Measurements from ENCODE around the gene MASP1. TPM values are rescaled to one million over a fixed set of nuclear protein-coding genes. Genes with fewer than 3 reads are reported as not detected.
"Not testable (repeated sequence)": the region's sequence is repeated elsewhere in the genome, so short reads cannot be mapped to it uniquely, and the experiment has no call there.

MASP1 gene
- total and polyA plus RNA-seq, 2 donors (not counting 1 experiment from before 2014, with no cell fraction given): 145 to 328 TPM

- Histone ChIP-seq H3K4me3 (replicated peaks in 1 of 4; ENCODE audit: control extremely low read depth in 1 of 4, insufficient read depth in 1 of 4, low read depth in 3 of 4, low read length in 4 of 4) (no peak overlapping the region), H3K27me3 (ENCODE audit: control insufficient read depth, insufficient read depth, low read length) (no peaks in the 10 kb centered on the region), H3K79me2 (ENCODE audit: control insufficient read depth, insufficient read depth, low read length) (no peaks in the 10 kb centered on the region), H3K4me2 (ENCODE audit: extremely low read depth, insufficient read depth, low read length) (no peak overlapping the region), H4K20me1 (ENCODE audit: control insufficient read depth, extremely low read depth, insufficient read depth, low read length) (no peaks in the 10 kb centered on the region), H3K9ac (ENCODE audit: insufficient read depth, low read length) (no peak overlapping the region), H3K36me3 (ENCODE audit: control insufficient read depth, insufficient read depth, low read length) (peaks cover 4% of the 10 kb centered on the region), H3K27ac (ENCODE audit: insufficient read depth, low read length) (no peak overlapping the region), H3K4me1 (ENCODE audit: control insufficient read depth, extremely low read depth, insufficient read depth, low read length) (no peaks in the 10 kb centered on the region), H3K9me3 (ENCODE audit: control insufficient read depth, insufficient read depth, low read depth, low read length) (no peaks in the 10 kb centered on the region), H2AFZ (ENCODE audit: low read length) (no peak overlapping the region)
- TF ChIP-seq EZH2 (IDR thresholded peaks at IDR 0.05; ENCODE audit: low read length, missing control alignments) (no peak), CTCF (conservative IDR thresholded peaks at IDR 0.05 in 1 of 2, IDR thresholded peaks at IDR 0.05 in 1 of 2; ENCODE audit: low read depth in 1 of 2, low read length in 2 of 2) (no peak)
- peak in 1 of 2 donors; percentile 3 for DNase-seq (ENCODE audit: low read depth in 2 of 2)
Measured at GRCh38 chr3:187243933-187244524, 47.5 kb downstream of the MASP1 start.

GRCh38 chr3:187242900-187243299 lies 48.6 kb downstream of the MASP1 start:
- no peak for DNase-seq (ENCODE audit: low read depth in 2 of 2)
- Histone ChIP-seq H2AFZ (ENCODE audit: low read length) (no peak overlapping the region), H3K4me1 (ENCODE audit: control insufficient read depth, extremely low read depth, insufficient read depth, low read length) (no peaks in the 10 kb centered on the region), H3K9me3 (ENCODE audit: control insufficient read depth, insufficient read depth, low read depth, low read length) (no peaks in the 10 kb centered on the region), H3K4me3 (replicated peaks in 1 of 4; ENCODE audit: control extremely low read depth in 1 of 4, insufficient read depth in 1 of 4, low read depth in 3 of 4, low read length in 4 of 4) (no peak overlapping the region), H3K4me2 (ENCODE audit: extremely low read depth, insufficient read depth, low read length) (no peak overlapping the region), H3K27me3 (ENCODE audit: control insufficient read depth, insufficient read depth, low read length) (no peaks in the 10 kb centered on the region), H3K36me3 (ENCODE audit: control insufficient read depth, insufficient read depth, low read length) (peaks cover 4% of the 10 kb centered on the region), H3K27ac (ENCODE audit: insufficient read depth, low read length) (no peak overlapping the region), H4K20me1 (ENCODE audit: control insufficient read depth, extremely low read depth, insufficient read depth, low read length) (no peaks in the 10 kb centered on the region), H3K79me2 (ENCODE audit: control insufficient read depth, insufficient read depth, low read length) (no peaks in the 10 kb centered on the region), H3K9ac (ENCODE audit: insufficient read depth, low read length) (no peak overlapping the region)
- TF ChIP-seq EZH2 (IDR thresholded peaks at IDR 0.05; ENCODE audit: low read length, missing control alignments): no peak
- TF ChIP-seq CTCF (conservative IDR thresholded peaks at IDR 0.05 in 1 of 2, IDR thresholded peaks at IDR 0.05 in 1 of 2; ENCODE audit: low read depth in 1 of 2, low read length in 2 of 2): no peak

- DNase-seq (ENCODE audit: low read depth in 2 of 2): no peak
- Histone ChIP-seq H3K27ac (ENCODE audit: insufficient read depth, low read length) (no peak overlapping the region), H3K36me3 (ENCODE audit: control insufficient read depth, insufficient read depth, low read length) (peaks cover 4% of the 10 kb centered on the region), H3K9ac (ENCODE audit: insufficient read depth, low read length) (no peak overlapping the region), H4K20me1 (ENCODE audit: control insufficient read depth, extremely low read depth, insufficient read depth, low read length) (no peaks in the 10 kb centered on the region), H3K4me1 (ENCODE audit: control insufficient read depth, extremely low read depth, insufficient read depth, low read length) (no peaks in the 10 kb centered on the region), H3K79me2 (ENCODE audit: control insufficient read depth, insufficient read depth, low read length) (no peaks in the 10 kb centered on the region), H2AFZ (ENCODE audit: low read length) (no peak overlapping the region), H3K4me3 (replicated peaks in 1 of 4; ENCODE audit: control extremely low read depth in 1 of 4, insufficient read depth in 1 of 4, low read depth in 3 of 4, low read length in 4 of 4) (no peak overlapping the region), H3K4me2 (ENCODE audit: extremely low read depth, insufficient read depth, low read length) (no peak overlapping the region), H3K27me3 (ENCODE audit: control insufficient read depth, insufficient read depth, low read length) (no peaks in the 10 kb centered on the region), H3K9me3 (ENCODE audit: control insufficient read depth, insufficient read depth, low read depth, low read length) (no peaks in the 10 kb centered on the region)
- TF ChIP-seq CTCF (conservative IDR thresholded peaks at IDR 0.05 in 1 of 2, IDR thresholded peaks at IDR 0.05 in 1 of 2; ENCODE audit: low read depth in 1 of 2, low read length in 2 of 2): no peak
- no peak for TF ChIP-seq EZH2 (IDR thresholded peaks at IDR 0.05; ENCODE audit: low read length, missing control alignments)
Measured at GRCh38 chr3:187242435-187242834, 49.1 kb downstream of the MASP1 start.

- not testable (repeated sequence) for H3K4me2 ChIP-seq (ENCODE audit: extremely low read depth, insufficient read depth, low read length); H3K4me3 ChIP-seq (replicated peaks in 1 of 4; ENCODE audit: control extremely low read depth in 1 of 4, insufficient read depth in 1 of 4, low read depth in 3 of 4, low read length in 4 of 4); H3K4me1 ChIP-seq (ENCODE audit: control insufficient read depth, extremely low read depth, insufficient read depth, low read length); H3K9ac ChIP-seq (ENCODE audit: insufficient read depth, low read length); H3K9me3 ChIP-seq (ENCODE audit: control insufficient read depth, insufficient read depth, low read depth, low read length); H4K20me1 ChIP-seq (ENCODE audit: control insufficient read depth, extremely low read depth, insufficient read depth, low read length); H3K27ac ChIP-seq (ENCODE audit: insufficient read depth, low read length); H3K79me2 ChIP-seq (ENCODE audit: control insufficient read depth, insufficient read depth, low read length); H3K27me3 ChIP-seq (ENCODE audit: control insufficient read depth, insufficient read depth, low read length); H3K36me3 ChIP-seq (ENCODE audit: control insufficient read depth, insufficient read depth, low read length); H2AFZ ChIP-seq (ENCODE audit: low read length)
- peak in 1 of 2 donors; percentile 40 for DNase-seq (ENCODE audit: low read depth in 2 of 2)
Measured at GRCh38 chr3:187238835-187239234, 52.7 kb downstream of the MASP1 start.

All from fibroblast of lung (primary cell).